Measurements from ENCODE around the gene ATP6V1G3. TPM values are rescaled to one million over a fixed set of nuclear protein-coding genes. Genes with fewer than 3 reads are reported as not detected.

Gene ATP6V1G3
- total and polyA plus RNA-seq, 9 of the 15 experiments (the other 6 are each of a cell fraction or from before 2014, with no cell fraction given), result 0.32 TPM; not detected in 8

DNA sequence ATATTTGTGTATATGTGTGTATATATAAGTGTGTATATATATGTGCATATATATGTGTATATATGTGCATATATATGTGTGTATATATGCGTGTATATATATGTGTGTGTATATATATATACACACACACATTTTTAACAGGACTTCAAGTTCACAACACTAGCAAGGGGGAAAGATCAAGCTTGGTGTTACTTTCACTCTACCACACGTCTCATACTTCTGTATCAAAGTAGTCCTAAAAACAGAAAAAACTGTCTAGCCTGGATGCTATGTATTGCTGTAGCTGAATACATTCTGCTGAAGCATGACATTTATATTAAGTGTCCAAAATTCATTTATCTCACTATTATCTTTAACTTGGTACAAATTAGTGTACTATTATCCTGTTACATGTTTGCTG lies 17.9 kb upstream of the ATP6V1G3 start:
- no peaks in the 10 kb centered on the region for H3K9me3 ChIP-seq (replicated peaks; ENCODE audit: control insufficient read depth, insufficient read depth, low read depth, low read length)
- in situ Hi-C loops (cut with MboI) (no loop called here), intact Hi-C loops (cut with micrococcal nuclease) (no loop called here)
- DNase-seq (ENCODE audit: extremely low read depth in 1 of 4, low spot score in 3 of 4), result no peak
- no peak overlapping the region for H3K9ac ChIP-seq (ENCODE audit: insufficient read depth in 1 of 2, low read depth in 2 of 2, low read length in 2 of 2)
- BruUV-seq (replicated peaks), result no TSS peak
- ATAC-seq, result no peak
- no peak overlapping the region for H3K27ac ChIP-seq (ENCODE audit: extremely low read depth, low read depth, low read length)
- POLR2A ChIA-PET, result no interaction called here
- FAIRE-seq, result no peak
- no peak overlapping the region for H2AFZ ChIP-seq (ENCODE audit: low read depth, low read length)
- no peak overlapping the region for H3K4me2 ChIP-seq (ENCODE audit: insufficient read depth, low read length)
- no peaks in the 10 kb centered on the region for H3K9me1 ChIP-seq (ENCODE audit: control insufficient read depth, insufficient read depth, low read length)
- no peaks in the 10 kb centered on the region for H4K20me1 ChIP-seq (replicated peaks; ENCODE audit: control insufficient read depth, insufficient read depth, low read length)
- TF ChIP-seq ZSCAN32 (CRISPR knock-in tag; IDR thresholded peaks at IDR 0.05) (no peak), DPF2 (IDR thresholded peaks at IDR 0.05) (no peak), GTF3C2 (IDR thresholded peaks at IDR 0.05; ENCODE audit: borderline replicate concordance, extremely low read depth, insufficient read length) (no peak), ZNF511 (CRISPR knock-in tag; IDR thresholded peaks at IDR 0.05) (no peak), ZC3H8 (IDR thresholded peaks at IDR 0.05) (no peak), CBX5 (IDR thresholded peaks at IDR 0.05; ENCODE audit: borderline replicate concordance, low read depth) (no peak), FOXJ3 (CRISPR knock-in tag; IDR thresholded peaks at IDR 0.05) (no peak), ILF3 (IDR thresholded peaks at IDR 0.05; ENCODE audit: borderline replicate concordance) (no peak), C11orf30 (IDR thresholded peaks at IDR 0.05; ENCODE audit: low read depth) (no peak), ZNF12 (CRISPR knock-in tag; IDR thresholded peaks at IDR 0.05) (no peak), MAZ (CRISPR knock-in tag; conservative IDR thresholded peaks at IDR 0.05 in 1 of 2, IDR thresholded peaks at IDR 0.05 in 1 of 2) (no peak), TSC22D4 (tag; IDR thresholded peaks at IDR 0.05) (no peak), PTRF (tag; IDR thresholded peaks at IDR 0.05) (no peak), SRSF1 (IDR thresholded peaks at IDR 0.05; ENCODE audit: low read depth, low read length) (no peak), SRSF3 (IDR thresholded peaks at IDR 0.05; ENCODE audit: insufficient read depth, low read length) (no peak), LEF1 (IDR thresholded peaks at IDR 0.05) (no peak)
- TF ChIP-seq, protein P1, sequence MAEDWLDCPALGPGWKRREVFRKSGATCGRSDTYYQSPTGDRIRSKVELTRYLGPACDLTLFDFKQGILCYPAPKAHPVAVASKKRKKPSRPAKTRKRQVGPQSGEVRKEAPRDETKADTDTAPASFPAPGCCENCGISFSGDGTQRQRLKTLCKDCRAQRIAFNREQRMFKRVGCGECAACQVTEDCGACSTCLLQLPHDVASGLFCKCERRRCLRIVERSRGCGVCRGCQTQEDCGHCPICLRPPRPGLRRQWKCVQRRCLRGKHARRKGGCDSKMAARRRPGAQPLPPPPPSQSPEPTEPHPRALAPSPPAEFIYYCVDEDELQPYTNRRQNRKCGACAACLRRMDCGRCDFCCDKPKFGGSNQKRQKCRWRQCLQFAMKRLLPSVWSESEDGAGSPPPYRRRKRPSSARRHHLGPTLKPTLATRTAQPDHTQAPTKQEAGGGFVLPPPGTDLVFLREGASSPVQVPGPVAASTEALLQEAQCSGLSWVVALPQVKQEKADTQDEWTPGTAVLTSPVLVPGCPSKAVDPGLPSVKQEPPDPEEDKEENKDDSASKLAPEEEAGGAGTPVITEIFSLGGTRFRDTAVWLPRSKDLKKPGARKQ (CRISPR knock-in tag; IDR thresholded peaks at IDR 0.05), result no peak
- no peaks in the 10 kb centered on the region for H3K36me3 ChIP-seq (ENCODE audit: control insufficient read depth, insufficient read depth, low read length)
- no peaks in the 10 kb centered on the region for H3K27me3 ChIP-seq (ENCODE audit: control insufficient read depth in 2 of 2, insufficient read depth in 2 of 2, low read length in 2 of 2)
- no peaks in the 10 kb centered on the region for H3K79me2 ChIP-seq (ENCODE audit: control insufficient read depth, insufficient read depth, low read length)
- H3K4me3 ChIP-seq, result no peak overlapping the region
- CTCF ChIA-PET (ENCODE audit: low intra/inter-chr PET ratio), result no interaction called here
- 28% methylated on average over 2 of the region's 2 CpGs for WGBS (ENCODE audit: insufficient coverage, low coverage, missing lambda C conversion rate)
- H3K4me1 ChIP-seq (replicated peaks in 1 of 2; ENCODE audit: control insufficient read depth in 2 of 2, insufficient read depth in 2 of 2, low read length in 2 of 2), result peaks cover 0 to 11% of the 10 kb centered on the region in 2 experiments; a peak in 1 of 5 replicates

Measured in K562 (cell line).